ENCODE results near the gene SHB.

The SHB gene

DNA sequence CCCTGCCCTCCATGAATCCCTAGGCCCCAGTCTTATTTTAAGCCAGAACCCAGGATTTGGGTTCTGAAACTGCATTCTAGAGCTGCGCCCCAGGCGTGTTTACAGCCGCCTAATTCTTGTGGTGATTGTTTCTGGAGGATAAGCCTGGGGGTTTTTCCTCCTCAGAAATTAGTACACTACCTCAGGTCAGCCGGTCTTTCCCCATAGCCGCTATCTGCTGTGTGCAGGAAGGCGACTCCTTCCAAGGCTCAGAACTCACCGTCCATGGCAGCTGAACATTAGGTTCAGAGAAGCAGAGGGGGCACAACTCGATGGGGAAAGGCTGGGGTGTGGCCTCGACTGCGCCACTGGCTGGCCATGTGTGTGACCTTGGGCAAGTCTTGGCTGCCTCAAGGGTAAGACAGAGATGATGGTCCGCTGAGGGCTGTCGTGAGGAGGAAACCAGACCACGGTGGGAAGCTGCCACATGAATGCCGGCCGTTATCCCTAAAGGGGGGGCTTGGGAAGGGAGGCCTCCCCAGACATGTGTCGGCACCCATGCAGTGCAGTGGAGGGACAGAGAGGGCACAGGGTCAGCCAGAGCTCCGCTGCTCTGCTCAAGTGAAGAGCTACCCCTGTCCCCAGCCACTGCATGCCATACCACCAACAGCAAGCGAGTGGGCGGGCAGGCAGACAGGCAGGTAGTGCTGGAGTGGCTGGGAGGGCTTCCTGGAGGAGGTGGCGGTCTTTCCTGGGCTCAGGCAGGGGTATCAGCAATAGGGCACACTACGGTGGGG is 28.9 kb downstream of the SHB start:
- DNase-seq = no peak

GRCh38 chr9:38039090-38039906 is 29.7 kb downstream of the SHB start:
- no peak for DNase-seq

GRCh38 chr9:38038307-38039089 is 30.5 kb downstream of the SHB start:
- DNase-seq = no peak

- DNase-seq = no peak
These were observed 31.1 kb downstream of the SHB start for GRCh38 chr9:38037981-38038306.

- no peak for DNase-seq
These were observed 32.5 kb downstream of the SHB start for GRCh38 chr9:38036359-38037084.

- DNase-seq = no peak
These were observed 33.2 kb downstream of the SHB start for GRCh38 chr9:38035873-38036272.

- no peak for DNase-seq
These were observed 35.1 kb downstream of the SHB start for GRCh38 chr9:38033941-38034340.

DNA sequence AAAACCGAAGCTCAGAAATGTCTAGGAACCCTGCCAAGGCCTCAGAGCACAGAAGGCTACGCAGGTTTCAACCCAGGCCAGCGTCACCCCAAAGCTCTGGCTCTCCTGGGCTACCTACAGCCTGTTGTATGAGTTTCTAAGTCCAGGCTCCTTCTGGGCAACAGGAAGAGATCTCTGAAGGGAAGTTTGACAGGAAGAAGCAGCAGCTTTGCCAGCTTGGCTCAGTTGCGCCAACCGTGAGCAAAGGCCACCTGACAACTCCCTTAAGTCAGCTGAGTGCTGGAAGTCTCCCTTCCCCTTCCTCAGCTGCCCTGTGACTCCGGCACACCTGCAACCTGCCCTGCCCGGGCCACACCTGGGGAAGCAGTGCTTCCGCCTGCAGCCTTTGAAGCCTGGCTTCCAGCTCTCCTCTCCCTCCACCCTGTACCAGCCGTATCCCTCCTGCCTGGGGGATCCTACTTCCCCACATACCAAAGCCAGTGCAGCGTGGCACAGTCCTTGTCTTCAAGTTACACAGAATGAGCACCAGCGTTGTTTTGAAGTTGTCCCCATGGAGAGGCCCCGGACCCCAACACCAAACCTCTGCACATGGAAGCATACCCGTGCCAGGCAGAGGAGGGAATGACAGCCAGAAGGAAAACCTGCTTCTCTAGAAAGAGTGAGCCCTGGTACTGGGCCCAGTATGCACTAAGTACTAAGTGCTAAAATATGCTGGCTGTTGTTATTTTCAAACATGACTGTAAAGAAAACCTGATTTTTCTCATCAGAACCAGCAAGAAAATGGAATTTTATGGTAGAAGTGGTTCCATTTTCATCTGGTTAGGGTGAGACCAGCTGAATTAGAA is 36.5 kb downstream of the SHB start:
- DNase-seq = no peak

GRCh38 chr9:38031594-38031993 is 37.4 kb downstream of the SHB start:
- no peak for DNase-seq

- no peak for DNase-seq
These were observed 38.4 kb downstream of the SHB start for GRCh38 chr9:38030658-38031057.

DNA sequence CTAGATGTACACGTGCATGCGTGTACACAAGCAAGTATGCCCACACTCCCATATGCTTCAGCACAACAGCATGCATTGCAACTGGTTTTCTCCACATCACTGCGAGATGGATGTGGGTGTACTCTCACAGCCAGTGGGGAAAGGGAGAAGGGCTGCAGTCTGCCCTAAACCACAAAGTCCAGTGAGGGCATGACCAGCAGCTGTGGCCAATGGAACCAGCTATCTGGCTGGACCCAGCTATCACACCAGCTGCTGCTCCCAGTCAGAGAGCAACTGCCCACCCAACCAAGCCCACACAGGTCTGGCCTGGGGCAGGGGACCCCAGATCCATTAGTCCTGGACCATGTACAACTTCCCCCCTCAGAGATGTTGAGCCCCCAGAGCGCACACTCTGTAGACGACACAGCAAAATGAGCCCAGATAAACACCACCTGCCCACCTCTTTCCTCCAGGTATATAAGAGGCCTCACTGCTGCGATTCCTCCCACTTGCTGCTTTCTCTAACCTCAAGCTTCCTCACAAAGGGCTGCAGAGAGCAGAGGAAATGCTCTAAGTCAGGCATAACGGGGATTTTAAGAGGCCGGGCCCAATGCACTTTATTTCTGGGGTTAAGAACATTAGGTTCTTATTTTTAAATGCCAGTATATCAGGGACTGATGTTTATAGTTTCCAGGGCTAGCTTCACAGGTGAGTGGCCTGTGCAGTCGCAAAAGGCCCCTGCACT is 39.0 kb downstream of the SHB start:
- no peak for DNase-seq

DNA sequence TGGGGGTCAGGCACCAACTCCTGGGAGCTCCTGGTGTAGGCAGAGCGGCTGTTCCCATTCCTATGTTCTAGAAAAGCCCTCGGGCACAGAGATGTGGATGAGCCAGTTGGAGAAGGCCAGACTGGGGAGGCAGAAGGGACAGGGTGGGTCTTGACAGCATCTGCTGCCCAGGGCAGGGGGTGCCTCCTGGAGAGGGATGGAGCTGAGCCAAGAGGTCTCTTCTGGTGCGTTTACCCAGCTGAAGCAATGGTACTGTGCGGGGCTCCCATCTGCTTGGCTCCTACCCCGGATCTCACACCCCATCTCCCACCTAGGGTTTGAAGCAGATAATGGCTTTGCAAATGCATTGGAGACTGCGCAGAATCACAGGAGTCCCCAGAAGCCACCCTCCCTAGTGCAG is 41.3 kb downstream of the SHB start:
- no peak for DNase-seq

DNA sequence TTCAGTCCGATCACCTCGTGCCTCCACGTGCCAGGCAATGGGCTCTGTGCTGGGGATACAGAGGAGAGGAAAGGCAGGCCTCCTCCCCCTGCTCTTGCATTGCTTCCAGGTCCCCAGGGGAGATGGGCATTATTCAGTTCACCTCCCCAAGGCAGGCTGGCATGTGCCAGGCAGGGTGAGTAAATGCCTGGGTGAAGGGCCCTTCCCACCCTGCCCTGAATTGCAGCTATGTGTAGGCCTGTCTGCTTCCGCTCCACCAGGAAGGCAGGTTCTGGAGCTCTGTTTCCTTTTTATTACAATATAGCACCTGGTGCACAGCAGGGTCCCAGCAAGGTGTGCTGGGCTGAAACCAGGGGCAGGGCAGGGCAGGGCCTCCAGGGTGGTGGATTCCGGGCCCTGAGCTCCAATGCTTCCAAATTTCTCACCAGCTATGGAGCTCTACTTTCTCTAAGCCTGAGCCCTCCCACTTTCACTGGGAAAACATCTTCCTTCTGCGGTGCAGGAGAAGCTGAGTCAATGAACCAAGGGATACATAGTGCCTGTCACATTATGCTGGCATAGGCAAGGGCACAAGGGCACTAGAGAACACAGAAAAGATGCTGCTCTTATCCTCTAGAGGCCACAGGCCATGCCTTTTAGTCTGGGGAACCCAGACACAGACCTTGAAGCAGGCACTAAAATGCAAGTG is 42.0 kb downstream of the SHB start:
- DNase-seq = no peak

GRCh38 chr9:38026021-38026809 is 42.8 kb downstream of the SHB start:
- DNase-seq = no peak

- DNase-seq = no peak
These were observed 43.9 kb downstream of the SHB start for GRCh38 chr9:38025166-38025565.

DNA sequence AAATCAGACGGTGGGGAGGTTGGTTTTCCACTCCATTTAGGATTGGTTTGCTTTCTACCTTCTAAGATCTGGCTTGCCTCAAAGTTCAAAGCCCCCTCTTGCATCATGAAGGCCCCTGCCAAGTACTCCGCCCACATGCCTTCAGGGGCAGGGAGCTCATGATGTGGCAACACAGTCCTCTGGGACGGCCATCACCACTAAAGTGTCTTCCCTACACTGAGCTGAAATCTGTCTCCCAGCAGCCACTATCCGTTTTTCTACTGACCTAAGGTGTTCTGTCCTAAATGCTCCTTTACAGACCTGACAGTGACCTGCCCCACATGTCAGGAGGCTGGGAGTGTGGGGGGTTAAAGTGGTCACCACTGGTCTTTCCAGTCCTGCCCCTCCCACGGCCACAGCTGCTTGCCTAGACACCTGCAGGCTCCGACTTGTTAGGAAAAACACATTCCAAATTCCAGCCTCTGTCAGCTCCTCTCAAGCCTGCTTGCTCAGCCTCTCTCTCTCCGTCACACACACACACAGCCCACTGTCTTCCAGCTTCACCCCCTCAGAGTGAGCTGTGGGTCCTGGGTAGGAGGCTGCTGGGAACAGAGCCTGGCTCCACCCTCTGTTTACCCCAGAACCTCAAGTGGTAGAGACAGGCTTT is 44.9 kb downstream of the SHB start:
- no peak for DNase-seq

DNA sequence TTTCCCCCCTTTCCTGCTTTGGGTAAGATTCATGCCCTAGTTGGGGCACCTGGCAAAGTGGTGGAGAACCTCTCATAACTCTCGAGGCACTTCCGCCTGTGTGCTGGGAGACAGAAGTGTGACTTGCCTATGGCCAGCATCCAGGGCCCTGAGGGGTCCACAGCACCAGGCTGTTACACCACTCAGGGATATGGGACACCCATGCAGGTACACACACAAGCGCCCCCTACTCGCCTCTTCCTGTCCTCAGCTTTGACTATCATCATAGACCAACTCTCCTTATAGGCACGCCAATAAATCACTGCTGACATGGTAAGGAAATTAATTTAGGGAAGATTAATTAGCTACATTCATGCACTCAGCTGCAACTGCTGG is 45.4 kb downstream of the SHB start:
- no peak for DNase-seq

DNA sequence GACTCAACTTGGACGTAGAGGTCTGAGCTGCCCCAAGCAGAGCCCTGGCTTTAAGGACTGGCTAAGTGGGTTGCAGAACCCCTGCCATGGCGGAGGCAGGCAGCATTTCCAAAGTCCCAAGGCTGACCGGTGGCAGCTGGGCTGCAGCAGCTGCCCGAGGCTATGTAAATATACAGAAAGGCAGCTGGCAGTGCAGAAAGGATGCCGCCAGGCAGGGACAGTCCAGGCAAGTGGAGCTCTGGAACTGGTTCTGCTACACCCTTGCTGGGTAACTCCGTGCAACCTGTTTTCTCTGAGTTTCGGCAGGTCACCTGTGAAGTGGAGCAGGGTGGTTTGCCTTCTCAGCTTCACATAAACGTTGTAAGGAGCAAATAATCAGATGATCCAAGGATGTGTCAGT is 46.0 kb downstream of the SHB start:
- no peak for DNase-seq

GRCh38 chr9:38022203-38022895 is 46.7 kb downstream of the SHB start:
- DNase-seq = no peak
